ENCODE measurements around the gene ZDHHC3. TPM values are rescaled to one million over a fixed set of nuclear protein-coding genes. Genes with fewer than 3 reads are reported as not detected.

The ZDHHC3 gene
- polyA plus RNA-seq, 1 of the 3 experiments (the other 2 are of a cell fraction), result 60.7 TPM

DNA sequence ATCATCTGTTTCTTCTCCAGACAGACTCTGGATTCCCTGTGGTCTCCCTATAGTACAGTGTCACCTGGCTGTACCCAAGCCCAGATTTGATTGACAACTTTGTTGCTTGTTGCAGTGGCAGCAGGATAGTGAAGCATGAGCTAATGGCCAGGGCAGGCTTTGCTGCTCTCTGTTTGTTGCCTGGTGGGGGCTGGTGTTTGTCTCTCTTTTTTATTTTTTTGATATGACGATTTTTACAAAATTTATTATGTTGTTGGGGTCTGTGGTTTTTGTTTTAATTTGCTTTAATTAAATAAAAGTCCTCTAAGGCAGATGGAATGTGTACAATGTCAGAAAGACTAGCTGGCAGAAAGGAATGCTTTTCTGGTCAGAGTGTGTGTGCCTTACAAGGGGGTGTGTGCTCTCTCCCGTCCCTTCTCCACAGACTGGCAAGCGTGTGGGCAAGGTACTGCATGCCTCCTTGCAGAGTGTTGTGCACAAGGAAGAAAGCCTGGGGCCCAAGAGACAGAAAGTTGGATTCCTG is 34.9 kb upstream of the ZDHHC3 start (continued):
- TF ChIP-seq IRF3 (IDR thresholded peaks at IDR 0.05; ENCODE audit: low read depth, low read length) (no peak), EP300 (IDR thresholded peaks at IDR 0.05; ENCODE audit: borderline replicate concordance in 1 of 2, low read depth in 1 of 2, low read length in 1 of 2) (peak; percentile 45 to 64; a peak in 3 of 4 replicates), TEAD4 (IDR thresholded peaks at IDR 0.05; ENCODE audit: borderline replicate concordance, insufficient read depth) (peak; percentile 79; the same call in 1 of the 2 replicates), POLR2AphosphoS5 (IDR thresholded peaks at IDR 0.05; ENCODE audit: low read depth, low read length) (peak; percentile 25; the same call in 1 of the 2 replicates), CHD2 (IDR thresholded peaks at IDR 0.05; ENCODE audit: low read length, partially characterized antibody) (no peak), RXRA (IDR thresholded peaks at IDR 0.05; ENCODE audit: borderline replicate concordance, low read depth) (0 out of 2 replicates have a peak, but pooled peaks have one; percentile 26), MXI1 (IDR thresholded peaks at IDR 0.05; ENCODE audit: low read depth, low read length) (peak; percentile 45; the same call in 1 of the 2 replicates), NFIC (IDR thresholded peaks at IDR 0.05; ENCODE audit: borderline replicate concordance) (peak; percentile 49; the same call in 1 of the 2 replicates)

GRCh38 chr3:45009868-45010267 is 33.9 kb upstream of the ZDHHC3 start:
- peaks cover 26% of the 10 kb centered on the region for H3F3A ChIP-seq (replicated peaks; ENCODE audit: insufficient read depth)
- H4K20me1 ChIP-seq (ENCODE audit: insufficient read depth), result no peaks in the 10 kb centered on the region
- H2AFZ ChIP-seq (ENCODE audit: low read depth), result no peak overlapping the region
- POLR2A ChIA-PET, result no interaction called here
- WGBS (ENCODE audit: low lambda C conversion rate), result 100% methylated on average over 1 of the region's 1 CpG
- H3K9me3 ChIP-seq, result no peaks in the 10 kb centered on the region
- H3K27me3 ChIP-seq (ENCODE audit: insufficient read depth), result no peaks in the 10 kb centered on the region
- H3K27ac ChIP-seq (ENCODE audit: low read depth in 2 of 2, low read length in 1 of 2), result no peak overlapping the region
- H3K4me3 ChIP-seq (ENCODE audit: low read depth in 2 of 2, low read length in 1 of 2), result no peak overlapping the region
- no peak overlapping the region for H3K9ac ChIP-seq
- no peak overlapping the region for H3K4me2 ChIP-seq
- DNase-seq, result no peak
- CTCF ChIA-PET, result interaction anchor here (1.2 kb wide), 1 partner anchor 11 kb away, joined by 3 read pairs; no protein-coding TSS in a partner anchor
- H3K36me3 ChIP-seq (replicated peaks in 1 of 2; ENCODE audit: control insufficient read depth in 1 of 2, insufficient read depth in 2 of 2, low read length in 1 of 2), result peaks cover 13 to 22% of the 10 kb centered on the region in 2 experiments
- TF ChIP-seq POLR2AphosphoS5 (IDR thresholded peaks at IDR 0.05; ENCODE audit: low read depth, low read length), result no peak
- no peak for TF ChIP-seq JUND (IDR thresholded peaks at IDR 0.05)
- no peak for TF ChIP-seq TCF12 (IDR thresholded peaks at IDR 0.05)
- no peak for TF ChIP-seq FOSL2 (IDR thresholded peaks at IDR 0.05; ENCODE audit: borderline replicate concordance, low read depth)
- TF ChIP-seq EP300 (IDR thresholded peaks at IDR 0.05; ENCODE audit: borderline replicate concordance in 1 of 2, low read depth in 1 of 2, low read length in 1 of 2), result no peak
- no peak for TF ChIP-seq GATA2 (CRISPR knock-in tag; IDR thresholded peaks at IDR 0.05)
- no peak for TF ChIP-seq RXRA (IDR thresholded peaks at IDR 0.05; ENCODE audit: borderline replicate concordance, low read depth)
- TF ChIP-seq EZH2phosphoT487 (IDR thresholded peaks at IDR 0.05; ENCODE audit: borderline replicate concordance, low read depth), result no peak
- no peak for TF ChIP-seq NFIC (IDR thresholded peaks at IDR 0.05; ENCODE audit: borderline replicate concordance)
- no peak for TF ChIP-seq YY1 (IDR thresholded peaks at IDR 0.05; ENCODE audit: low read depth)
- TF ChIP-seq SMC3 (IDR thresholded peaks at IDR 0.05; ENCODE audit: low read depth, low read length), result no peak
- no peak for TF ChIP-seq RFX5 (IDR thresholded peaks at IDR 0.05; ENCODE audit: low read length)
- peaks cover 25 to 28% of the 10 kb centered on the region in 2 experiments for H3K4me1 ChIP-seq (ENCODE audit: control insufficient read depth in 1 of 2, insufficient read depth in 2 of 2, low read depth in 1 of 2, low read length in 1 of 2)
- no peaks in the 10 kb centered on the region for H3K79me2 ChIP-seq (ENCODE audit: insufficient read depth)
- H3K9me2 ChIP-seq, result no peaks in the 10 kb centered on the region
